Neural cell (in vitro differentiated cells): ENCODE measurements around the gene CRABP2.

Source experiments
- EP300 ChIP-seq: fragments of 450-650 bp; conservative IDR thresholded peaks from 2 replicates; pipeline ENCODE4 v1.6.1; 2014; ENCODE audit warnings: antibody characterized with exemption, mild to moderate bottlenecking, moderate library complexity; ENCODE audit not compliant: poor library complexity, severe bottlenecking
- EZH2 ChIP-seq: fragments of 200-600, 300-800 bp; shearing (Covaris generic), sonication (generic); IDR thresholded peaks from 2 replicates; pipeline ENCODE4 v1.6.1; 2014; ENCODE audit warnings: antibody characterized with exemption, low read length, borderline replicate concordance, mild to moderate bottlenecking; ENCODE audit not compliant: insufficient read depth, poor library complexity, severe bottlenecking
- MXI1 ChIP-seq: fragments of 450-650 bp; conservative IDR thresholded peaks from 2 replicates; pipeline ENCODE4 v1.6.1; 2014; ENCODE audit warnings: antibody characterized with exemption, mild to moderate bottlenecking; ENCODE audit not compliant: poor library complexity, severe bottlenecking
- POLR2AphosphoS5 ChIP-seq: IDR thresholded peaks from 2 replicates; pipeline ENCODE4 v1.6.1; 2012
- TAF1 ChIP-seq: IDR thresholded peaks from 2 replicates; pipeline ENCODE4 v1.6.1; 2012; ENCODE audit warnings: low read depth
- TF ChIP-seq, protein P1 (sequence below): IDR thresholded peaks from 2 replicates; pipeline ENCODE4 v1.6.1; 2012; ENCODE audit warnings: borderline replicate concordance
- TF ChIP-seq, protein P2 (sequence below): fragments of 450-650 bp; IDR thresholded peaks from 2 replicates; pipeline ENCODE4 v1.5.1; 2014; ENCODE audit warnings: antibody characterized with exemption, mild to moderate bottlenecking, moderate library complexity; ENCODE audit not compliant: poor library complexity, severe bottlenecking

DNA sequence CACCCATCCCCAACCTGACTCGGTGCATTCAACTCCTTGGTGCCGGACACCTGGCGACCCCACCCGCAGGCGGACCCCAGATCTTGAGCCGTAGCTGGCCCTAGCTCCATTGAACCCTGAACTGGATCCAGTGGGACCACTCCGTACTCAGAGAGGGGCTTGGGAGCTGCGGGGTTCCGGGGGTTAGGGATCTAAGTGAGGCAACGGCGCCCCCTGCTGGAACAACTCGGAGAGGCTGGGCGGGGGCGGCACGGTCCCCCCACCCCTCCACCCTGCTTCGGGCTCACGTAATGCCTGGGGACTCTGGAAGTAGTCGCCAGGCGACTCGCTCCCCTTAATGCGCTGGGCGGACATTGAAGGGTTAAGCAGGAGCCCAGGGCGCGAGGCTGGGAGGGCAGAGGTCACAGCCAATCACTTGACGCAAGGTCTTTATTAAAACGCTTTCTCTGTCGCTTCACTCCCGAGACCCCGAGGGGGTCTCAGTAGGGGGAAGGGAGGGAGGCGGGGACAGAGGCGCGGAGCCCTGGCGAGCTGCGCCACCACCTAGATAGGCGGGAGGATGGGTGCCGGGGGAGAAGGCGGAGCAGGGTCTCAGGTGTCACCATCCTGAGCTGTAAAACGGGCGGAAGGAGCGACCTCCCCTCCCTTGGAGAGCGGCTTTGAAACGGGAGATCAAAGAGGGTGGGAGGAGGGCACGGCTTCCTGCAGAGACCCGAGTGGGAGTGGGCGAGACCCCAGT lies 704 bp upstream of the CRABP2 start:
- TF ChIP-seq, protein P1, sequence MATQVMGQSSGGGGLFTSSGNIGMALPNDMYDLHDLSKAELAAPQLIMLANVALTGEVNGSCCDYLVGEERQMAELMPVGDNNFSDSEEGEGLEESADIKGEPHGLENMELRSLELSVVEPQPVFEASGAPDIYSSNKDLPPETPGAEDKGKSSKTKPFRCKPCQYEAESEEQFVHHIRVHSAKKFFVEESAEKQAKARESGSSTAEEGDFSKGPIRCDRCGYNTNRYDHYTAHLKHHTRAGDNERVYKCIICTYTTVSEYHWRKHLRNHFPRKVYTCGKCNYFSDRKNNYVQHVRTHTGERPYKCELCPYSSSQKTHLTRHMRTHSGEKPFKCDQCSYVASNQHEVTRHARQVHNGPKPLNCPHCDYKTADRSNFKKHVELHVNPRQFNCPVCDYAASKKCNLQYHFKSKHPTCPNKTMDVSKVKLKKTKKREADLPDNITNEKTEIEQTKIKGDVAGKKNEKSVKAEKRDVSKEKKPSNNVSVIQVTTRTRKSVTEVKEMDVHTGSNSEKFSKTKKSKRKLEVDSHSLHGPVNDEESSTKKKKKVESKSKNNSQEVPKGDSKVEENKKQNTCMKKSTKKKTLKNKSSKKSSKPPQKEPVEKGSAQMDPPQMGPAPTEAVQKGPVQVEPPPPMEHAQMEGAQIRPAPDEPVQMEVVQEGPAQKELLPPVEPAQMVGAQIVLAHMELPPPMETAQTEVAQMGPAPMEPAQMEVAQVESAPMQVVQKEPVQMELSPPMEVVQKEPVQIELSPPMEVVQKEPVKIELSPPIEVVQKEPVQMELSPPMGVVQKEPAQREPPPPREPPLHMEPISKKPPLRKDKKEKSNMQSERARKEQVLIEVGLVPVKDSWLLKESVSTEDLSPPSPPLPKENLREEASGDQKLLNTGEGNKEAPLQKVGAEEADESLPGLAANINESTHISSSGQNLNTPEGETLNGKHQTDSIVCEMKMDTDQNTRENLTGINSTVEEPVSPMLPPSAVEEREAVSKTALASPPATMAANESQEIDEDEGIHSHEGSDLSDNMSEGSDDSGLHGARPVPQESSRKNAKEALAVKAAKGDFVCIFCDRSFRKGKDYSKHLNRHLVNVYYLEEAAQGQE: no peak
- peak; percentile 15 for TF ChIP-seq POLR2AphosphoS5
- TF ChIP-seq, protein P2, sequence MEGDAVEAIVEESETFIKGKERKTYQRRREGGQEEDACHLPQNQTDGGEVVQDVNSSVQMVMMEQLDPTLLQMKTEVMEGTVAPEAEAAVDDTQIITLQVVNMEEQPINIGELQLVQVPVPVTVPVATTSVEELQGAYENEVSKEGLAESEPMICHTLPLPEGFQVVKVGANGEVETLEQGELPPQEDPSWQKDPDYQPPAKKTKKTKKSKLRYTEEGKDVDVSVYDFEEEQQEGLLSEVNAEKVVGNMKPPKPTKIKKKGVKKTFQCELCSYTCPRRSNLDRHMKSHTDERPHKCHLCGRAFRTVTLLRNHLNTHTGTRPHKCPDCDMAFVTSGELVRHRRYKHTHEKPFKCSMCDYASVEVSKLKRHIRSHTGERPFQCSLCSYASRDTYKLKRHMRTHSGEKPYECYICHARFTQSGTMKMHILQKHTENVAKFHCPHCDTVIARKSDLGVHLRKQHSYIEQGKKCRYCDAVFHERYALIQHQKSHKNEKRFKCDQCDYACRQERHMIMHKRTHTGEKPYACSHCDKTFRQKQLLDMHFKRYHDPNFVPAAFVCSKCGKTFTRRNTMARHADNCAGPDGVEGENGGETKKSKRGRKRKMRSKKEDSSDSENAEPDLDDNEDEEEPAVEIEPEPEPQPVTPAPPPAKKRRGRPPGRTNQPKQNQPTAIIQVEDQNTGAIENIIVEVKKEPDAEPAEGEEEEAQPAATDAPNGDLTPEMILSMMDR: peak; percentile 80
- TF ChIP-seq EP300: no peak
- TF ChIP-seq MXI1: no peak
- TF ChIP-seq TAF1: no peak
- no peak for TF ChIP-seq EZH2
